Fibroblast of peridontal ligament (primary cell): ENCODE results near the gene PTPRK.
A peak's percentile ranks its signal among the peaks of the same experiment; 100 is the strongest.

Source experiments
- DNase-seq: peaks from one replicate; pipeline ENCODE4 v3.0.0-alpha.2; 2010; ENCODE audit errors: extremely low read depth

Gene PTPRK

DNA sequence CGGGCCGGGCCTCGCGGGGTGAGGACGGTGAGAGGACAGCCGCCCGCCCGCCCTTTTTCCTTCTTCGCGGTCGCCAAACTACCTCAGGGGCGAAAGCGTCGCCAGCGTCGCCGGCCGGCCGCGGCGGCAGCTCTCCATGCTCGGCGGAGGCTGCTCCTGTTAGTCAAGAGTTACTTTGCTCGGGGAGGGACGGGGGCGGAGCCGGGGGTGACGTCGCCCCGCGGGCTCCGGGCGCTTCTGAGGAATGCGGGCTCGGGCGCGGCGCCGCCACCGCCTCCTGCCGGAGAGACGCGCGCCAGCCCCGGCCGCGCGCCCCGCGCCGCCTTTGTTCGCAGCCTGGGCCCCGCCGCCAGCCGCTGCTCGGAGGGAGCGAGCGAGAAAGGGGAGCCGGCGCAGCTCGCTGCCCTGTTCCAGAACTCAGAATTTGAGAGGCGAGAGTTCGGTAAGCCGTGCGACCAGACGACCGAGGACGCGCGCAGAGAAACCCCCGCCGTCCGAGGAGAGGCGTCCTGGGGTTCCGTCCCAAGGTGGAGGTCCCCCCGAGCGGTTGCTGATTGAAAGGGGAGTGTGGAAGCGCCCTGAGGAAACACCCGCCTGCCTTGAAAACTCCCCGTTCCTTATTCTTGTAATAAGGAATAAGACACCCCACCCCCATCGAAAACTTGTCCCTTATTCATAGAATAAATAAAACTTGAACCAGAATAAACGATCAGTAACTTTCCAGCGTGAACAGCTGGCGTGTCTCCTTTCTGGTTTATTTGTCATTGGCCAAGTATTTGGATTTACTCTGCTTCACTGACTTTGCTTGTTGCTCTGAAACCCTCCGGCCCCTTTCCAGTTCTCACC is at the start of gene PTPRK:
PTPRK (minus strand) TSS at position 164 of the 846 bp plus-strand sequence. CDS start 241 bp downstream, outside the sequence.
- DNase-seq, result peak; percentile 87

DNA sequence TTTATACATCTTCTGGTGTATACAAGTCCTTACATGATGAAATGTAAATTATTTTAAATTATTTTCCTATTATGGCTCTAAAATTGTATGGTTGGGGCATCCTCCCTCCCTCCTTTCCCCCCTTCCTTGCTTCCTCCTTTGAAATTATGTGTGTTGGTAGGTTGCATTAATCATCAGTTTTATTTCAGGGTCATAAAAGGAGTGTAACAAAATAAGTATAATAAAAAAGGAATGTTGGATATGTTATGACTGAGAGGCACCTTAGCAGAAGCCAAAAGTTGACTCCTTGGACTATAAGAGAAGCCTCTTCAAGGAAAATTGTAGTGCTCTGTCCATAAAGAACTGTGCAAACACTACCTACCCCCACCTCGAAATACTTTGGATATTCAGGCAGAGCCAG is 46.6 kb upstream of the PTPRK start:
- no peak for DNase-seq

DNA sequence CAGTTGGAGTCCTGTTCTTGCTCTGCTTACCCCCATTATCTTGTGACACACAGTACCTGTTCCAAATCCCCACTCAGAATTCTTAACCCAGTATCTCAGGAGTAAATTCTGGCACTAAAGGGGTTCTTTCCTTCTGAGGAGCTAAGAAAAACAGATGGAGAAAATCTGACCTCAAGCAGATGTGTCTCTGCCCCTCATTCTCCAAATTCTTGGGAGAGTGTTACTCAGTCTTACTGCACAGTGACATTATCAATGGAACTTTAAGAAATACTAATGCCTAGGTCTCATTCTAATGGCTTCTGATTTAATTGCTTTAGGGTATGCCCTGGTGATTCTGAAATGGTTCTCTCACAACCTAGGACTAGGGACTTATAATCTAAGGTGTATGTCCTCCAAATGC is 40.6 kb upstream of the PTPRK start:
- no peak for DNase-seq

DNA sequence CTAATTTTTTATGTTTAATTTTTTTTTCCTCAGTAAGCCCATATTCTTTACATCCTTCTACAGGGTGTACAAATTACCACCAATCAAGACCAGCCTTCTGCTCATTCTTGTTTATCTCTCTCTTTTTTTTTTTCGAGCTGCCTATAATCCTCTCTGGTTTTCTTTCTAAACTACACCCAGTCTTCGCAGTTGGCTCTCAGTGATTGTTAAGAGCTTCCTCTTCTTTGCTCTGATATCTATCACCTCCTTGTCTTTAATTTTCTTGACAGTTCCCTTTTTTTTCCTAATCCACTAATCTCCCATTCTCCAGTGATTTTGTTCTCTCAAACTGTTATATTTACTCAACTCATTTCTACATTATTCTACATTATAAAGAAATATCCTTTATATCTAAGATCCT is 38.5 kb upstream of the PTPRK start:
- no peak for DNase-seq

DNA sequence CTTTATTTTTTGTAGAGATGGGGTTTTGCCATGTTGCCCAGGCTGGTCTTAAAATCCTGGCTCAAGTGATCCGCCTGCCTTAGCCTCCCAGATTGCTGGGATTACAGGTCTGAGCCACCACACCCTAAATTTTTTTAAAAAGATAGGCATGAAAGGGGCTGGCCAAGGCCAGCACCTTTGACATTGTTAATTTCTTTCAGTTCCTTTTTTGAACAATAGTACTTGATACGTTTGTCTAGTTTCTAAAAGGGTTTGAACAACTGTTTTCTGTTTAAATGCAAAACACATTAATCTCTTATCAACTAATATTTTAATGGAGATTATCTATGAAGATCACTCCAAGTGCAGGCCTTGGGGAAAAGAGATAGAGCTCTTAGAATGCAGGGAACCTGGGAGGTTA is 37.6 kb upstream of the PTPRK start:
- DNase-seq, result no peak

DNA sequence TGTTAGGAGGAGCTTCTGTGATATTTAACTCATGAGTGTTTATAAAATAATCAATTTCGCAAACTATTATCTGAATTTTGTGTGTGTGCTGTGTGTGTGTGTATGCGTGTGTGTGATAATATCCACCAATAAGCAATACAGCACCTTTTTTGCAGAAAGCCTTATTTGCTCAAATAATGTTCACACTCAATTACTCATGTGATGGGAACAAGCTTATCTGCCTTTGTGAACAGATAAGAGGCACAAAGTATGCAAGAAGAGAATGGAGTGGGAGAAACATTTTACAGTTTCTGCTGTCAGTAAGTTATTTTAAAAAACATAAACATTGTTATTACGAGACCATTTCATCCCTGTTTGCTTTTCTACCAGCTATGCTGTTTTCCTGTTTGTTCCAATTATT is 36.7 kb upstream of the PTPRK start:
- no peak for DNase-seq

DNA sequence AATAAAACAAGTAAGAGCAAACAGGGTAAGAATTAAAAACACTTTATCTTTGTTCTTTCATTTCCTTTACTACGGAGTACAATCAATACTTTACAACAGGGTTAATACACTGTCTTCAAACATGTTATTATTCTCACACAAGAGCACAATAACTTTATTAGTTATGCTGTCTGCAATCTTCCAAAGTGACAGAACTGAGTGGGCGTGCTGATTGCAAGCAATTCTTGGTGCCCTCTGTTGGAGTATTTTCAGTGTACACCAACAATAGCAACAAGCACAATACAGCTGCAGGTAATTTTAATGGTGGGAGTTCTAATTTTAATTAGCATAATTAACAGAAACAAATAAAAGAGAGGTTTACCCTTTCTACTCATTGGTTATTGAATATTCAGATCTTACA is 33.9 kb upstream of the PTPRK start:
- DNase-seq, result peak; percentile 29

DNA sequence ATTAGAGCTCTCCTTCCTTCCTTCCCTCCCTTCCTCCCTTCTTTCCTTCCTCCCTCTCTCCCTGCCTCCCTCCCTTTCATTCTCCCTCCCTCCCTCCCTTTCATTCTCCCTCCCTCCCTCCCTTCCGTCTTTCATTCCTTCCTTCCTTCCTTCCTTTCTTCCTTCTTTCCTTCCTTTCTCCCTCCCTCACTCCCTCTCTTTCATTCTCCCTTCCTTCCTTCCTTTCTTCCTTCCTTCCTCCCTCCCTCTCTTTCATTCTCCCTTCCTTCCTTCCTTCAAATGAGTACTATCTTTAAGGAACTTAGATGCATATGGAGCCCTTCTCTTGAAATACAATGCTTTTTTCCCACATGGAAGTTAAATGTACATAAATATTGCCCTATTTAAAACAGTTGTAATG is 20.9 kb upstream of the PTPRK start:
- DNase-seq, result no peak

DNA sequence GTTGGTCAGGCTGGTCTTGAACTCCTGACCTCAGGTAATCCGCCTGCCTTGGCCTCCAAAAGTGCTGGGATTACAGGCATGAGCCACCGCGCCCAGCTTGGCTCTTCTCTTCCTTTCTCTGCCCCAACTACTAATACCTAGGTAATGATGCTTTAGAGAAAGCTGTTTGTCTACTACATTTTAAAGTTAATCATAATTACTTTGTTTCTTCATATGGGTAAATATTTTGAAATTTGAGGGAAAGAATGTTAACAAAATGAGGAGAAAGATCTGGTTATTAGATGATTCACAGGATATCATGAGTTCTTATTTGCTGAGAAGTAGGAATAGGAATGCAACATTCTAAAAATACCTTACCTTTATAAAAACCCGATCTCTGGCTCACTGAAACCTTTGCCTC is 18.4 kb upstream of the PTPRK start:
- peak; percentile 56 for DNase-seq

DNA sequence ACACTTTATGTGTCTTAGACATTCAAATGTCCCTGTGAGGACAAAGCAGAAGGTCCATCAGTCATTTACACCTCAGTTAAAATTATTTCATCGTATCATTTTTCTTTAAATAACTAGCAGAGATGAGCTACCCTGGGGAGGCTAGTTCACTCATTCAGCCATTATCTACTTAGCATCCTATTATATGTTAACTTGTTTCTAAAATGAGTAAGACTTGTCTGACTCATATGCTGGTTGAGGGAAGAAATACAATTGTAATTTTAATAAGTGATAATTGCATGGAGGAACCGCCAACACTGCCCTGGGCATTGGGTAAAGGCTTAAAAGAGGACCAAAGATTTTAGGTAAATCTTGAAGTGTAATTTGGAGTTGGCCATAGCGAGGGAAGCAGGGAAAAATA is 12.4 kb upstream of the PTPRK start:
- DNase-seq, result peak; percentile 20

DNA sequence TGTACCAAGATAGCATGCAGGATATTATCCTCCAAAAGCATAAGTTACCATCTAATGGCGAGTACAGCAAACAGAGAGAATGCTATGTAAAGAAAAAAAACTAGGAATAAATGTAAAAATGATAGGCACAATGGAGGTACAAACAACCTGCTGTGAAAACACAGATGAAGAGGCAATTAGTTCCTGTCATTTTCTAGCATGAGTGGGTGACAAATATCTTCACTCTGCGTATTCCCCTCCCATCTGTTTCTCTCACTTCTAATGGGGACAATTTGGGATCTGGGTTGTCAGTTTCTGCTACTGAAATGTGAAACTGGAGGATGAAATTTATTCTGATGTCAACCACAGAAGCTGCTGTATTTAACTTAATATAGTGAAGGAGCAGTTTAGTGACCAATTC is 11.7 kb upstream of the PTPRK start:
- DNase-seq, result no peak

DNA sequence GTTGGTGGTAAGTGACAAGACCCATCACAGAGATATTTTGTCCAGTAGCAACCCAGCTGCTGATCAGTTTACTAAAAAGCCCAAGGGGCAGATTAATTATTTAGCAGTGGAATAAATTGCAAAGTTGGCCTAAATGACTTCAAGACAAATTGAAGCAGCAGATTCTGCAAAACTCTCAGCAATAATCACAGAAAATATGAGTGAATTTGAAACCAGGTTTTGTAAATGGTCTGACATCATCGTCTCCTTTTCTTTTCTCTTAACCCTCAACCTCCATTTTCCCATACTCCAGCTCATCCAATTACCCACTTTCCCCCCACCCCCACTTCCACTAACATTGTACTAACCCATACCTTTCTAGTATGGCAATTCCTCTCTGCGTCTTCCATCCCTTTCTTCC is 11.3 kb upstream of the PTPRK start:
- no peak for DNase-seq

DNA sequence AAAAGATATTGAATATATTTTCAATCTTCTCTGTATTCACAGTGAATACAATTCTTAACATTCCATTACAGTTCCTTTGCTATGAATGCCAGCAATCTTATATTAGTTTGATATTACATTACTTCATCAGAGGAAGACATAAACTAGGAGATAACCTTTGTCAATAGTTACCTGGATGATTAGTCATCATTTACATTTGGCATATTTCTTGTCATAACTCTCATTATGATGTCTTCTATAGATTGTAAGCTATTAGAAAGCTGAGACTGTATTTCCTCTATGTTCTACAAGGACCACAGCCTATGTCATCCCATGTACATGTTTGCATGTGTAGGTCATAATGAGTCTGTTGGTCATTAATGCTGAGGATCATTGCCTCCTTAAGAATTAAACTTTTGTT is 7.8 kb upstream of the PTPRK start:
- no peak for DNase-seq

DNA sequence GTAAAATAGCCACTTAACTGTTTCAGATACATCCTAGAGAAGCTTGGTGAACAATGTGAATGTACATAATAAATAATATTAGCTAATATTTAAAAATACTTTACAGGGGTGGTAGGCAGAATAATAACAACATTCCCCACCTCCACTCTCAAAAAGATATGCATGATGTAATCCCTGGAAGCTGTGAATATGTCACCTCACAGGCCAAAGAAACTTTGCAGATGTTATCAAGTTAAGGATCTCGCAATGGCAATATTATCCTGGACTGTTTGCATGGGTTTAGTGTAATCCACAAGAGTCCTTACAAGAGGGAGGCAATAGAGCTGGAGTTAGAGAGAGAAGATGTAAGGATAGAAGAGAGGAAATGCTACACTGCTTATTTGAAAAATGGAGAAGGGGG is 7.0 kb upstream of the PTPRK start:
- DNase-seq, result no peak

DNA sequence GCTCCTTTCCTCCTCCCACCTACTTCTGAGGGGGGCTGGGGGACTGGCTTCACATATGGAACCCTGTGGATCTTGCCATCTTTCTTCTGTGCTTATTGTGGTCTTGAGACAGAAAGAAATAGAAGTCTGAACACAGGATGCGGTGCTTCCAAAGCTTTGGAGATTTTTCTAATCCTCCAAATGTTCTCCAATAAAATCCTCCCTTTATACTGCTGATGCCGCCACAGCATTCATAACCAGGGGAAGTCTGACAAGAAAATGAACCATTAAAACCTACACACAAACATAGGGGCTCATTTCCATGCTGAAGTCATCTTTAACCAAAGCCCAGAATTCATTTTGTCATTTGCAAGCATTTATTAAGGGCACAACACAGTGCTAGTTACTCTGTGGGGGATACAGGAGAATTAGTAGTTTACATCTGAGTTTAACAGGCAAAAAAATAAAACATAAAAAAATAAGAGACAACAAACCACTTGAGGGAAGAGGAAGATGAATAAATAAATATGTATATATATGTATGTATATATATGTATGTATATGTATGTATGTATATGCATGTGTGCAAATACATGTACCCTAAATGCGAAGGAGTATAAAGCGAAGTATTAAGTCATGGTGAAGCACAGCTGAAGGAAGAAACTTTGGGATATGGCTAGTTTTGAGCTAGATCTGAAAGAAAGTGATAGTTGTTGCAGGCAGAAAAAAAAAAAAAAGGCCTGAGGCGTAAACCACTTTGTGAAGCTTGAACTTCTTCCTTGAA is 5.9 kb upstream of the PTPRK start:
- DNase-seq, result no peak

DNA sequence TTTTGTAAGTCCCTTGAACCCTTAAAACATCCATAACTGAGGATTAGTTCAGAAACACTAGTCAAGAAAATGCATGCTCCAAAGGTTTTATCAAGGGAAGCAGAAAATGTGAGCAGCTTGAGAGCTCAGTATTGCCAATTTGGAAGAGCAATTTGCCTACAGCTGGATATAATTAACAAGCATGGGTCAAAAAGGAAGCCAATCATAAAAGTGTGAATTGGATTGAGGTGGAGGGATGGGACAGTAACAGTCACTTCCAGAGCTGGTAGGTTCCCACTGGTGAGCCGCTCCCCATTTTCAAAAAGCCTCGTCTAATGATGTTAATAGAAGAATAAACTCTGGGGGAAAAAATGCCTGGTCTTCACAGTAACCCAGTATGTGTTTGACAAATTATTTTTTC is 5.0 kb upstream of the PTPRK start:
- DNase-seq, result peak; percentile 25

DNA sequence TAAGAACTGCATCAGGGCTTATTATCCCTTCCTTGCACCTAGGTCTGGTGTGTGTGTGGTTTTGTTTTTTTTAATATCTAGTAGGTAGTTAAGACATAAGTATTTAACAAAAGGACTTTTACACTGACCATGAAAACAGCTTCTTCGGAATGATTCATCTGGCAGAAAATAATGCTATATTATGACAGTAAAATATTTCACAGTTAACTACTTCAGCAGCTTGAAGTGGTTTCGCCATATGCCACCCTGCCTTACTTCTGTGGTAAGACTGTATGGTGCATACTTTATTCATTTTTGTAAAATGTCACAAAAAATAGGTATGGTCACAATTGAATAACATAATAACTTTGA is 858 bp upstream of the PTPRK start:
- DNase-seq, result no peak

DNA sequence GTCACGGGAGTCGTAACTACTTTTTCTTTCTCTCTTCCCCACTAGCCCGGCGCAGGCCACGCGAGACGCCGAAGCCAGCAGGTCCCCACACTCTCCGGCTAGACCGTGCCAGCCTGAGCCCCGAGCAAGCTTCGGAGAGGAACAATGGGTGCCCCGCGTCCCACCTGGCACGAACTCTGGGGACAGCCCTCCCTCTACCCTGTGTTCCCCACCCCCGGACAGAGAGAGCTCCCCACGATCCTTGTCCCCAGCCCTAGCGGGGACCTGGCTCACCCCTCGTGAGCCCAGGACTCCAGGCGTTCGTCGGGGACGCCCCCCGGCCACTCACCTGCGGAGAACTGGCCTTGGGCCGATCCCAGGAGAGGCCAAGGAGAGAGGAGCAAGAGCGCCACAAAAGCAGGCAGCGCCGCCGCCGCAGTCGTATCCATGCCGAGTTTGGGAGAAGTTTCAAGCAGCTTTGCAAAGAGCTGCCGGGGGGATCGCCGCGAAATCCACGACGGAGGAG is 416 bp downstream of the PTPRK start:
- DNase-seq, result peak; percentile 60

DNA sequence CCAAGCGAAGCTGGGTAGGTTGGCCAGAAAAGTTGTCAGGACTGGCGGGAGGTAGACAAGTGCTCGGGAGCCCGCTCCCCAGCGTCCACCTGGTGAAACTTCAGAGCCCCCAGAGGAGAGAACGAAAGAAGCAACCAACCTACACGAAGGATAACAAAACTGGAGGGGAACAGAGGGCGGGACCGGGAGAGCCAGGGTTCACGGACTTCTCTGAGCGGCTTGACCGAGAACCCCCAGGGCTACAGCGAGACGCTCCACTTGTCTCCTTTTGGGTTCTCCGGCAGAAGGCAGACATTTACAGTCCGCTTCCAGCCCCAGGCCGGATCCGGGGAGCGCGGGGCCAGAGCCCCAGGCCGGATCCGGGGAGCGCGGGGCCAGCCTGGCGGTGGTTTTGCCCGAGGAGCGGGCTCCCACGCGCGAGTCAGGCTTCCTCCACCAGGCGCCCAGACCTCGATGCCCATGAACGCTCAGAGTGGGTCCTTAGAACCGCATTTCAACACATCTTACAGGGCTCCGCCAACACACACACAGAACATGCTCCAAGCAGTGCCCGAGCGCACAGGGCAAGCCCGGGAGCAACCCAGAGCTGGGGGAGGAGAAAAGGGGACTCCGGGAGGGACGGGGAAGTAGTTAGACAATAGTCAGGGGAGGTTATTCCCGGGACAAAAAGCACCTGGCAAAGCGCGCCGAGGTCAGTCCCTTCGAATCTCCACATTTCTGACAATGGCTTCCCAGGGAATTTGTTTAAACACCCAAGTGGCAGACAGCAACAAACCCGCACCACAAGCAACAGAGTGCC is 1.1 kb downstream of the PTPRK start:
- DNase-seq, result peak; percentile 56

DNA sequence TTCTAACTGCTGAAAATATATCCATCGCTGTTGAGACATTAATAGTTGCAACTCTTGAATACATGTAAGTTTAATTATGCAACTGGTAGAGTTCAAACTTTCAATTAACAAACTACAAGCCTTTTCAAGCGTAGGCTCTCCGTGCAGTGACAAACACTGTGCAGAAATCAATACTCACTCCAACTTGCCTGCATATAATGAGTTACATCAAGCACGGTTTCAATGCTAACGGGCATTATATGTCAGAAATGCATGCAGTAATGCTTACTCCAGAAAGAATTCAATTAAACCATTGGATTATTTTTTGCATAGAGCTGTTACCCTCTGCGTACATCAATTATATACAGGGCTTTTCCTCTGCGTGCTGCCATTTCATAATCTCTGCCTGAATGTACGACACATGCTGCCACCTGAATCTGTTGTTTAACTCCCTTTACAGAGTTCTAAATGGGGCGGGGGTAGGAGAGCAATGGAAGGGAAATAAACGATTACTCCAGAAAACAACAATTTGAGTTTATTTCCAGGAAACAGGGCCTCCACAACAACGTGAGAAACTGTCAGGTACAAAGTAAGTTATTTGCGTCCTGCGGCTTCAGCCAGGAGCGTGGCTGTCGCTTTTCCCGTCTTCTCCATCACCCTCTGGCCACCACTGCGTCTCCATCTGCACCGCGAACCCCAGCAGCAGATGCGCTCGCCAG is 1.8 kb downstream of the PTPRK start:
- DNase-seq, result peak; percentile 38

DNA sequence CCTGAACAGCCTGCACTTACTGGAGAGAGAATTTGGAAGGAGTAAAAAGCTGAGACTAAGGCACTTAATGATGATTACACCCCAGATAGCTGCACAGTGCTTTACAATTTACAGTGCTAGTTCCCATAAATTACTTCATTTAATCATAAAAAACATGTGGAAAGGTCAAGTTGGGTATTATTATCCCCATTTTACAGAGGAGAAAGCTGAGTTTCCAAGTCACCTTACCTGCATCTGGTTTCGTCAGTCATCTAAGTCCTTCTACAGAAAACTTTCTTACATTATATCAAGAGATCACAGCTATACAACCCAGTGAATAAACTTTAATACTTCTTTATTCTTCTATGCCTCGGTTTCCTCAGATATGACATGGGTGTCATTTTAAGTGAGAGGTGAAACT is 3.3 kb downstream of the PTPRK start:
- no peak for DNase-seq

DNA sequence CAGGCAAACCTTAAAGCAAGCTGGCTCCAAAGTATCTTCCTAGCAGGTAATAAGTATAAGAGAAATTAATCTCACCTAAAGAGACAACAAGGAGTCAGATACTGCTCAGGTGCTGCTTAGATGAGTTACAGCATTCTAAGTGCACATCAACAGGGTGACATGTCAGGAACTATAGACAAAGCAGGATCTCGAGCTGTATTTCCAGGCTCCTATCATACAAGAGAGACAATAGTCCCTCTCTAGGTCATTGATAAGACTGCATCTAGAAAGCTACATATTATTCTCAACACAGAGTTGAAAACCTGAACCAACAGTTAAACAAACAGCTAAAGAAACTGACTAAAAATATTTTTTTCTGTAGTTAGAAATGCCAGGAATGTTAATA is 3.9 kb downstream of the PTPRK start:
- DNase-seq, result peak; percentile 64
